ENCODE measurements around the gene ANGPT4.

DNA sequence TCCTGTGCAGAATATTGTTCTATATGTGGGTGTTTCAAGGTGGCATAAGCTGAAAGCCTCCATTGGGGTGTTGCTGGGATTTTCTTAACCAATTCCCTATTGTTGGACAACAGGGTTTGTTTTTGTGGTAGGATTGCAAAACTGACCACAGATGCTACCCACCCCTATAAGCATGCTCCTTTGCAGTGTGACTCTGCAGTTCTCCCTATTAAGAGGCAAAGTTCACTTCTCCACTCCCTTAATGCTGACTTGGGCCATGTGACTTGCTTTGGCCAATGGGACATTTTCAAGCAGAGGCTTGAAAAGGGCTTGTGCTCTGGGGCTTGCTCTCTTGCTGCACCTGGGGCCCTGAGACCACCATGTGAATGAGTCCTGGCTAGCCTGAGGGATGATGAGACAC lies 8.5 kb upstream of the ANGPT4 start:
- no peak for TF ChIP-seq CTCF (IDR thresholded peaks at IDR 0.05)
- TF ChIP-seq EZH2phosphoT487 (IDR thresholded peaks at IDR 0.05) = no peak

All from neural progenitor cell (in vitro differentiated cells).